ENCODE results near the gene FLVCR2.

- TF ChIP-seq, protein P1, sequence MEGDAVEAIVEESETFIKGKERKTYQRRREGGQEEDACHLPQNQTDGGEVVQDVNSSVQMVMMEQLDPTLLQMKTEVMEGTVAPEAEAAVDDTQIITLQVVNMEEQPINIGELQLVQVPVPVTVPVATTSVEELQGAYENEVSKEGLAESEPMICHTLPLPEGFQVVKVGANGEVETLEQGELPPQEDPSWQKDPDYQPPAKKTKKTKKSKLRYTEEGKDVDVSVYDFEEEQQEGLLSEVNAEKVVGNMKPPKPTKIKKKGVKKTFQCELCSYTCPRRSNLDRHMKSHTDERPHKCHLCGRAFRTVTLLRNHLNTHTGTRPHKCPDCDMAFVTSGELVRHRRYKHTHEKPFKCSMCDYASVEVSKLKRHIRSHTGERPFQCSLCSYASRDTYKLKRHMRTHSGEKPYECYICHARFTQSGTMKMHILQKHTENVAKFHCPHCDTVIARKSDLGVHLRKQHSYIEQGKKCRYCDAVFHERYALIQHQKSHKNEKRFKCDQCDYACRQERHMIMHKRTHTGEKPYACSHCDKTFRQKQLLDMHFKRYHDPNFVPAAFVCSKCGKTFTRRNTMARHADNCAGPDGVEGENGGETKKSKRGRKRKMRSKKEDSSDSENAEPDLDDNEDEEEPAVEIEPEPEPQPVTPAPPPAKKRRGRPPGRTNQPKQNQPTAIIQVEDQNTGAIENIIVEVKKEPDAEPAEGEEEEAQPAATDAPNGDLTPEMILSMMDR (IDR thresholded peaks at IDR 0.05; ENCODE audit: low read depth, low read length): no peak
- TF ChIP-seq, protein P2, sequence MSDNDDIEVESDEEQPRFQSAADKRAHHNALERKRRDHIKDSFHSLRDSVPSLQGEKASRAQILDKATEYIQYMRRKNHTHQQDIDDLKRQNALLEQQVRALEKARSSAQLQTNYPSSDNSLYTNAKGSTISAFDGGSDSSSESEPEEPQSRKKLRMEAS (IDR thresholded peaks at IDR 0.05; ENCODE audit: low read depth, low read length): peak; percentile 77
- TF ChIP-seq POLR2A (IDR thresholded peaks at IDR 0.05; ENCODE audit: extremely low read depth, insufficient read length) (no peak), MYC (IDR thresholded peaks at IDR 0.05; ENCODE audit: low read depth, low read length) (peak; percentile 76)
Measured at GRCh38 chr14:75570797-75571196, 7.6 kb upstream of the FLVCR2 start.
